NCI-H345 (cell line): ENCODE results near the gene COX7A2.

Experiments
- DNase-seq: peaks from one replicate; lab custom pipeline; 2025; lab: John Stamatoyannopoulos, UW

COX7A2 gene

GRCh38 chr6:75268121-75268987 is 24.8 kb upstream of the COX7A2 start:
- no peak for DNase-seq

GRCh38 chr6:75267461-75267860 is 23.9 kb upstream of the COX7A2 start:
- no peak for DNase-seq

GRCh38 chr6:75266716-75267291 is 23.2 kb upstream of the COX7A2 start:
- peak; percentile 22 for DNase-seq

GRCh38 chr6:75263401-75263750 is 19.8 kb upstream of the COX7A2 start:
- no peak for DNase-seq

- no peak for DNase-seq
Observed at GRCh38 chr6:75262716-75263400, 19.3 kb upstream of the COX7A2 start.

GRCh38 chr6:75261299-75261698 is 17.7 kb upstream of the COX7A2 start:
- DNase-seq, result no peak

GRCh38 chr6:75257343-75258087 is 13.9 kb upstream of the COX7A2 start:
- DNase-seq, result no peak

GRCh38 chr6:75250552-75250951 is 7.0 kb upstream of the COX7A2 start:
- no peak for DNase-seq

GRCh38 chr6:75249837-75250236 is 6.2 kb upstream of the COX7A2 start:
- no peak for DNase-seq

- no peak for DNase-seq
Observed at GRCh38 chr6:75246386-75246785, 2.8 kb upstream of the COX7A2 start.

- no peak for DNase-seq
Observed at GRCh38 chr6:75244063-75244584, 523 bp upstream of the COX7A2 start.

- no peak for DNase-seq
Observed at GRCh38 chr6:75236630-75237029, 7.0 kb downstream of the COX7A2 start.

- no peak for DNase-seq
Observed at GRCh38 chr6:75235271-75235670, 8.3 kb downstream of the COX7A2 start.

- DNase-seq, result no peak
Observed at GRCh38 chr6:75234126-75234865, 9.3 kb downstream of the COX7A2 start.

GRCh38 chr6:75233092-75233615 is 10.4 kb downstream of the COX7A2 start:
- DNase-seq, result peak; percentile 7

GRCh38 chr6:75230484-75231325 is 12.9 kb downstream of the COX7A2 start:
- no peak for DNase-seq

- no peak for DNase-seq
Observed at GRCh38 chr6:75224303-75224926, 19.2 kb downstream of the COX7A2 start.

GRCh38 chr6:75223428-75223827 is 20.2 kb downstream of the COX7A2 start:
- no peak for DNase-seq

- no peak for DNase-seq
Observed at GRCh38 chr6:75222261-75222660, 21.3 kb downstream of the COX7A2 start.

- DNase-seq, result no peak
Observed at GRCh38 chr6:75221116-75221515, 22.5 kb downstream of the COX7A2 start.
